ENCODE measurements around the gene ITPRID2.

ITPRID2 gene

GRCh38 chr2:181946444-181947127 is 55.1 kb downstream of the ITPRID2 start:
- no peak overlapping the region for H3K4me3 ChIP-seq (ENCODE audit: low read depth in 1 of 2, low read length in 2 of 2)
- H2AFZ ChIP-seq (ENCODE audit: low read depth, low read length): no peak overlapping the region
- no peaks in the 10 kb centered on the region for H3K27me3 ChIP-seq (ENCODE audit: insufficient read depth, low read length, poor library complexity)
- no peak for ATAC-seq (ENCODE audit: insufficient read depth, low read depth)
- DNase-seq: no peak
- no peaks in the 10 kb centered on the region for H3K36me3 ChIP-seq (ENCODE audit: insufficient read depth, low read length)
- H3K27ac ChIP-seq (ENCODE audit: low read length): no peak overlapping the region
- no peaks in the 10 kb centered on the region for H3K9me3 ChIP-seq (ENCODE audit: insufficient read depth, low read length, severe bottlenecking)
- H3K9ac ChIP-seq (ENCODE audit: low read depth, low read length): no peak overlapping the region
- peaks cover 15% of the 10 kb centered on the region for H3K4me1 ChIP-seq (ENCODE audit: insufficient read depth, low read length)
- TF ChIP-seq EZH2 (IDR thresholded peaks at IDR 0.05; ENCODE audit: borderline replicate concordance, low read depth, low read length, severe bottlenecking) (no peak), CTCF (IDR thresholded peaks at IDR 0.05; ENCODE audit: borderline replicate concordance, extremely low read depth, low read length, poor library complexity, severe bottlenecking) (no peak)
- no peaks in the 10 kb centered on the region for H4K20me1 ChIP-seq (ENCODE audit: insufficient read depth, low read length)
- H3K4me2 ChIP-seq (ENCODE audit: insufficient read depth, low read length): no peak overlapping the region
- no peaks in the 10 kb centered on the region for H3K79me2 ChIP-seq (ENCODE audit: insufficient read depth, low read length)

- Histone ChIP-seq H3K4me3 (ENCODE audit: low read depth in 1 of 2, low read length in 2 of 2) (no peak overlapping the region), H3K27ac (ENCODE audit: low read length) (no peak overlapping the region), H3K27me3 (ENCODE audit: insufficient read depth, low read length, poor library complexity) (no peaks in the 10 kb centered on the region), H3K9ac (ENCODE audit: low read depth, low read length) (no peak overlapping the region), H3K79me2 (ENCODE audit: insufficient read depth, low read length) (no peaks in the 10 kb centered on the region), H3K4me2 (ENCODE audit: insufficient read depth, low read length) (no peak overlapping the region), H3K4me1 (ENCODE audit: insufficient read depth, low read length) (peaks cover 15% of the 10 kb centered on the region), H2AFZ (ENCODE audit: low read depth, low read length) (no peak overlapping the region), H3K36me3 (ENCODE audit: insufficient read depth, low read length) (no peaks in the 10 kb centered on the region), H4K20me1 (ENCODE audit: insufficient read depth, low read length) (no peaks in the 10 kb centered on the region), H3K9me3 (ENCODE audit: insufficient read depth, low read length, severe bottlenecking) (no peaks in the 10 kb centered on the region)
- DNase-seq (no peak), ATAC-seq (ENCODE audit: insufficient read depth, low read depth) (no peak)
- TF ChIP-seq CTCF (IDR thresholded peaks at IDR 0.05; ENCODE audit: borderline replicate concordance, extremely low read depth, low read length, poor library complexity, severe bottlenecking): no peak
- no peak for TF ChIP-seq EZH2 (IDR thresholded peaks at IDR 0.05; ENCODE audit: borderline replicate concordance, low read depth, low read length, severe bottlenecking)
These were observed 55.7 kb downstream of the ITPRID2 start for GRCh38 chr2:181947273-181947672.

GRCh38 chr2:181948227-181948626 is 56.7 kb downstream of the ITPRID2 start:
- no peak overlapping the region for H3K27ac ChIP-seq (ENCODE audit: low read length)
- H3K4me3 ChIP-seq (ENCODE audit: low read depth in 1 of 2, low read length in 2 of 2): no peak overlapping the region
- no peak for TF ChIP-seq CTCF (IDR thresholded peaks at IDR 0.05; ENCODE audit: borderline replicate concordance, extremely low read depth, low read length, poor library complexity, severe bottlenecking)
- TF ChIP-seq EZH2 (IDR thresholded peaks at IDR 0.05; ENCODE audit: borderline replicate concordance, low read depth, low read length, severe bottlenecking): no peak
- DNase-seq (no peak), ATAC-seq (ENCODE audit: insufficient read depth, low read depth) (no peak)
- H3K4me1 ChIP-seq (ENCODE audit: insufficient read depth, low read length): peaks cover 23% of the 10 kb centered on the region
- H3K27me3 ChIP-seq (ENCODE audit: insufficient read depth, low read length, poor library complexity): no peaks in the 10 kb centered on the region
- H3K79me2 ChIP-seq (ENCODE audit: insufficient read depth, low read length): no peaks in the 10 kb centered on the region
- no peak overlapping the region for H3K4me2 ChIP-seq (ENCODE audit: insufficient read depth, low read length)
- H4K20me1 ChIP-seq (ENCODE audit: insufficient read depth, low read length): no peaks in the 10 kb centered on the region
- no peak overlapping the region for H3K9ac ChIP-seq (ENCODE audit: low read depth, low read length)
- no peaks in the 10 kb centered on the region for H3K9me3 ChIP-seq (ENCODE audit: insufficient read depth, low read length, severe bottlenecking)
- no peak overlapping the region for H2AFZ ChIP-seq (ENCODE audit: low read depth, low read length)
- no peaks in the 10 kb centered on the region for H3K36me3 ChIP-seq (ENCODE audit: insufficient read depth, low read length)

Data from DND-41 (cell line).